ENCODE measurements around the gene PDGFC.

The PDGFC gene

GRCh38 chr4:156781852-156782251, 189.7 kb downstream of the PDGFC start:
- no peaks in the 10 kb centered on the region for H3K36me3 ChIP-seq (ENCODE audit: control insufficient read depth, insufficient read depth, low read length)
- WGBS (ENCODE audit: extremely low coverage, insufficient coverage, low lambda C conversion rate): no CpG with 5 or more reads among the region's 2 CpGs
- no peaks in the 10 kb centered on the region for H3K79me1 ChIP-seq (ENCODE audit: low read length)
- no peak overlapping the region for H3K27ac ChIP-seq (ENCODE audit: low read depth, low read length)
- no peak overlapping the region for H3K9ac ChIP-seq (ENCODE audit: low read length)
- H2BK120ac ChIP-seq (ENCODE audit: low read depth, low read length): no peak overlapping the region
- no peaks in the 10 kb centered on the region for H3K4me1 ChIP-seq (ENCODE audit: control insufficient read depth, low read depth, low read length)
- H2BK5ac ChIP-seq (ENCODE audit: low read length): no peak overlapping the region
- no peak overlapping the region for H4K5ac ChIP-seq (ENCODE audit: low read length)
- H3K18ac ChIP-seq (ENCODE audit: low read length): no peak overlapping the region
- H3K23ac ChIP-seq (ENCODE audit: low read length): no peak overlapping the region
- no peak overlapping the region for H3K4me3 ChIP-seq (ENCODE audit: low read length)
- no peak overlapping the region for H3K4ac ChIP-seq (ENCODE audit: low read depth, low read length)
- no peak overlapping the region for H2BK15ac ChIP-seq (replicated peaks; ENCODE audit: low read depth)
- no peaks in the 10 kb centered on the region for H3K27me3 ChIP-seq (ENCODE audit: insufficient read depth, low read length, poor library complexity)
- H3K56ac ChIP-seq (ENCODE audit: low read length): no peak overlapping the region
- no peak for DNase-seq
- no peak overlapping the region for H2AK5ac ChIP-seq (ENCODE audit: low read length)
- H4K8ac ChIP-seq (ENCODE audit: low read depth, low read length): no peak overlapping the region
- H3K79me2 ChIP-seq (ENCODE audit: control insufficient read depth, insufficient read depth, low read length): no peaks in the 10 kb centered on the region
- no peak overlapping the region for H3K4me2 ChIP-seq (ENCODE audit: low read length)

- Histone ChIP-seq H3K27me3 (ENCODE audit: insufficient read depth, low read length, poor library complexity) (no peaks in the 10 kb centered on the region), H3K27ac (ENCODE audit: low read depth, low read length) (no peak overlapping the region), H3K79me2 (ENCODE audit: control insufficient read depth, insufficient read depth, low read length) (no peaks in the 10 kb centered on the region), H2BK15ac (replicated peaks; ENCODE audit: low read depth) (no peak overlapping the region), H3K4me3 (ENCODE audit: low read length) (no peak overlapping the region), H2BK120ac (ENCODE audit: low read depth, low read length) (no peak overlapping the region), H3K4me1 (ENCODE audit: control insufficient read depth, low read depth, low read length) (no peaks in the 10 kb centered on the region), H2AK5ac (ENCODE audit: low read length) (no peak overlapping the region), H2BK5ac (ENCODE audit: low read length) (no peak overlapping the region), H4K8ac (ENCODE audit: low read depth, low read length) (no peak overlapping the region), H3K4me2 (ENCODE audit: low read length) (no peak overlapping the region), H3K9ac (ENCODE audit: low read length) (no peak overlapping the region), H3K18ac (ENCODE audit: low read length) (no peak overlapping the region), H3K79me1 (ENCODE audit: low read length) (no peaks in the 10 kb centered on the region), H3K56ac (ENCODE audit: low read length) (no peak overlapping the region), H3K23ac (ENCODE audit: low read length) (no peak overlapping the region), H4K5ac (ENCODE audit: low read length) (no peak overlapping the region), H3K36me3 (ENCODE audit: control insufficient read depth, insufficient read depth, low read length) (no peaks in the 10 kb centered on the region), H3K4ac (ENCODE audit: low read depth, low read length) (no peak overlapping the region)
- WGBS (ENCODE audit: extremely low coverage, insufficient coverage, low lambda C conversion rate): no CpG with 5 or more reads among the region's 1 CpG
- DNase-seq: peak; percentile 17
Measured at GRCh38 chr4:156779774-156780173, 191.8 kb downstream of the PDGFC start.

GRCh38 chr4:156779042-156779441, 192.6 kb downstream of the PDGFC start:
- WGBS (ENCODE audit: extremely low coverage, insufficient coverage, low lambda C conversion rate): no CpG with 5 or more reads among the region's 4 CpGs
- Histone ChIP-seq H2AK5ac (ENCODE audit: low read length) (no peak overlapping the region), H3K4ac (ENCODE audit: low read depth, low read length) (no peak overlapping the region), H3K4me3 (ENCODE audit: low read length) (no peak overlapping the region), H2BK120ac (ENCODE audit: low read depth, low read length) (no peak overlapping the region), H3K36me3 (ENCODE audit: control insufficient read depth, insufficient read depth, low read length) (no peaks in the 10 kb centered on the region), H4K8ac (ENCODE audit: low read depth, low read length) (no peak overlapping the region), H3K18ac (ENCODE audit: low read length) (no peak overlapping the region), H3K56ac (ENCODE audit: low read length) (no peak overlapping the region), H3K4me2 (ENCODE audit: low read length) (no peak overlapping the region), H2BK15ac (replicated peaks; ENCODE audit: low read depth) (no peak overlapping the region), H3K27me3 (ENCODE audit: insufficient read depth, low read length, poor library complexity) (no peaks in the 10 kb centered on the region), H3K9ac (ENCODE audit: low read length) (no peak overlapping the region), H2BK5ac (ENCODE audit: low read length) (no peak overlapping the region), H3K4me1 (ENCODE audit: control insufficient read depth, low read depth, low read length) (no peaks in the 10 kb centered on the region), H3K79me2 (ENCODE audit: control insufficient read depth, insufficient read depth, low read length) (no peaks in the 10 kb centered on the region), H3K27ac (ENCODE audit: low read depth, low read length) (no peak overlapping the region), H3K23ac (ENCODE audit: low read length) (no peak overlapping the region), H3K79me1 (ENCODE audit: low read length) (no peaks in the 10 kb centered on the region), H4K5ac (ENCODE audit: low read length) (no peak overlapping the region)
- DNase-seq: no peak

DNA sequence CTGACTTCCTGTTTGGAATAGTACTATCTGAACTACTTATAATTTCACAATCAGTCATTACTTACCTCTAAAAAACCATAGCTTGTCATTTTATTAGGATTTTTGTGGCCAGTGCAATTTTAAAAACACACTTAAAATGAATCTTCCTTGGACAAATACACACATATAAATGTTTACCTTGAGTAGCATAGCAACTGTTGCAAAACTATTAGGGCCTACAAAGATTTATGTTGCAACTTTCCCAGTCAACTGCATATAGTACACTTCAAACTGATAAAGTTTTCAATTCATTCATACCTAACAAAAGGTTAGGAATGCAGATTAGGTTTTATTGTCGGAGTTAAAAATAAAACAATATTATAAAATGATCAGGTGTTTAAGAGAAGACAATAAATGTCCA, 193.0 kb downstream of the PDGFC start:
- Histone ChIP-seq H2BK15ac (replicated peaks; ENCODE audit: low read depth) (no peak overlapping the region), H2BK5ac (ENCODE audit: low read length) (no peak overlapping the region), H2BK120ac (ENCODE audit: low read depth, low read length) (no peak overlapping the region), H3K18ac (ENCODE audit: low read length) (no peak overlapping the region), H3K23ac (ENCODE audit: low read length) (no peak overlapping the region), H3K4me3 (ENCODE audit: low read length) (no peak overlapping the region), H3K79me2 (ENCODE audit: control insufficient read depth, insufficient read depth, low read length) (no peaks in the 10 kb centered on the region), H3K4me2 (ENCODE audit: low read length) (no peak overlapping the region), H3K36me3 (ENCODE audit: control insufficient read depth, insufficient read depth, low read length) (no peaks in the 10 kb centered on the region), H3K27ac (ENCODE audit: low read depth, low read length) (no peak overlapping the region), H4K5ac (ENCODE audit: low read length) (no peak overlapping the region), H3K79me1 (ENCODE audit: low read length) (no peaks in the 10 kb centered on the region), H3K9ac (ENCODE audit: low read length) (no peak overlapping the region), H3K4ac (ENCODE audit: low read depth, low read length) (no peak overlapping the region), H3K4me1 (ENCODE audit: control insufficient read depth, low read depth, low read length) (no peaks in the 10 kb centered on the region), H3K27me3 (ENCODE audit: insufficient read depth, low read length, poor library complexity) (no peaks in the 10 kb centered on the region), H3K56ac (ENCODE audit: low read length) (no peak overlapping the region), H2AK5ac (ENCODE audit: low read length) (no peak overlapping the region), H4K8ac (ENCODE audit: low read depth, low read length) (no peak overlapping the region)
- WGBS (ENCODE audit: extremely low coverage, insufficient coverage, low lambda C conversion rate): no CpG with 5 or more reads among the region's 1 CpG
- DNase-seq: no peak

DNA sequence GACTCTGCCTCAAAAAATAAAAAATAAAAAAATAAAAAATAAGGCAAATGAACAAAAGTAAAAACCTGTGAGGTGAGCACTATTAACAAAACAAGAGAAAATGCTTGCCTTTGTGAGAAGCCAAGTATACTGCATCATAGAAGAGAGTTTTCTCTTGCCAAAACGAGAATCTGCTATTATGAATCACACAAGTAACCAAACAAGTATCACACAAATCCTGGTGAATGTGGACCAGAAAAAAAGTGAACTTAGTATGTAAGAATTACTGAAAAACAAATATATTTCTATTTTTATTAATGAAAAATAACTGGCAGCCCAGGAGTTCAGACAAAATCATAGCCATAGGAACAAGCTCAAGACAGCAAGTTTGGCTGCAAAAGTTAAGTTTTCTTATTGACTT, 193.5 kb downstream of the PDGFC start:
- no peak overlapping the region for H3K27ac ChIP-seq (ENCODE audit: low read depth, low read length)
- no peaks in the 10 kb centered on the region for H3K27me3 ChIP-seq (ENCODE audit: insufficient read depth, low read length, poor library complexity)
- no peak overlapping the region for H3K4me2 ChIP-seq (ENCODE audit: low read length)
- no peak overlapping the region for H3K56ac ChIP-seq (ENCODE audit: low read length)
- H3K4me3 ChIP-seq (ENCODE audit: low read length): no peak overlapping the region
- no peaks in the 10 kb centered on the region for H3K79me2 ChIP-seq (ENCODE audit: control insufficient read depth, insufficient read depth, low read length)
- no peaks in the 10 kb centered on the region for H3K79me1 ChIP-seq (ENCODE audit: low read length)
- no peak overlapping the region for H3K23ac ChIP-seq (ENCODE audit: low read length)
- no peak overlapping the region for H2BK15ac ChIP-seq (replicated peaks; ENCODE audit: low read depth)
- H3K18ac ChIP-seq (ENCODE audit: low read length): no peak overlapping the region
- no peaks in the 10 kb centered on the region for H3K4me1 ChIP-seq (ENCODE audit: control insufficient read depth, low read depth, low read length)
- H4K5ac ChIP-seq (ENCODE audit: low read length): no peak overlapping the region
- no peak overlapping the region for H4K8ac ChIP-seq (ENCODE audit: low read depth, low read length)
- WGBS (ENCODE audit: extremely low coverage, insufficient coverage, low lambda C conversion rate): no CpG with 5 or more reads among the region's 1 CpG
- H2BK5ac ChIP-seq (ENCODE audit: low read length): no peak overlapping the region
- no peak overlapping the region for H2AK5ac ChIP-seq (ENCODE audit: low read length)
- H2BK120ac ChIP-seq (ENCODE audit: low read depth, low read length): no peak overlapping the region
- no peak for DNase-seq
- H3K36me3 ChIP-seq (ENCODE audit: control insufficient read depth, insufficient read depth, low read length): no peaks in the 10 kb centered on the region
- H3K9ac ChIP-seq (ENCODE audit: low read length): no peak overlapping the region
- H3K4ac ChIP-seq (ENCODE audit: low read depth, low read length): no peak overlapping the region

GRCh38 chr4:156775813-156776212, 195.8 kb downstream of the PDGFC start:
- H3K4me3 ChIP-seq (ENCODE audit: low read length): no peak overlapping the region
- no peak overlapping the region for H3K9ac ChIP-seq (ENCODE audit: low read length)
- H3K27me3 ChIP-seq (ENCODE audit: insufficient read depth, low read length, poor library complexity): no peaks in the 10 kb centered on the region
- no peak overlapping the region for H2BK5ac ChIP-seq (ENCODE audit: low read length)
- H3K4me2 ChIP-seq (ENCODE audit: low read length): no peak overlapping the region
- no peak overlapping the region for H3K56ac ChIP-seq (ENCODE audit: low read length)
- H4K5ac ChIP-seq (ENCODE audit: low read length): no peak overlapping the region
- H4K8ac ChIP-seq (ENCODE audit: low read depth, low read length): no peak overlapping the region
- no peaks in the 10 kb centered on the region for H3K36me3 ChIP-seq (ENCODE audit: control insufficient read depth, insufficient read depth, low read length)
- no peak overlapping the region for H3K27ac ChIP-seq (ENCODE audit: low read depth, low read length)
- WGBS (ENCODE audit: extremely low coverage, insufficient coverage, low lambda C conversion rate): no CpG with 5 or more reads among the region's 1 CpG
- no peaks in the 10 kb centered on the region for H3K4me1 ChIP-seq (ENCODE audit: control insufficient read depth, low read depth, low read length)
- H3K79me2 ChIP-seq (ENCODE audit: control insufficient read depth, insufficient read depth, low read length): no peaks in the 10 kb centered on the region
- no peaks in the 10 kb centered on the region for H3K79me1 ChIP-seq (ENCODE audit: low read length)
- no peak overlapping the region for H3K23ac ChIP-seq (ENCODE audit: low read length)
- no peak overlapping the region for H2BK120ac ChIP-seq (ENCODE audit: low read depth, low read length)
- no peak for DNase-seq
- no peak overlapping the region for H3K18ac ChIP-seq (ENCODE audit: low read length)
- no peak overlapping the region for H2BK15ac ChIP-seq (replicated peaks; ENCODE audit: low read depth)
- no peak overlapping the region for H2AK5ac ChIP-seq (ENCODE audit: low read length)
- no peak overlapping the region for H3K4ac ChIP-seq (ENCODE audit: low read depth, low read length)
